Measurements from ENCODE around the gene TXNIP. TPM values are rescaled to one million over a fixed set of nuclear protein-coding genes. Genes with fewer than 3 reads are reported as not detected.

The TXNIP gene
- 274 and 291 TPM in 2 replicates for total RNA-seq

GRCh38 chr1:145996433-145997015, at the start of gene TXNIP:
TXNIP (minus strand) TSS chr1:145996579; CDS start chr1:145996266, 313 bp downstream.

GRCh38 chr1:146021622-146022402, 25.4 kb upstream of the TXNIP start, which contains the start of gene HJV:
HJV (minus strand) TSS chr1:146021735; CDS start chr1:146020231, 1,504 bp downstream.

GRCh38 chr1:145964328-145965118, 31.9 kb downstream of the TXNIP start, which contains the start of the genes ANKRD34A and POLR3GL:
ANKRD34A (minus strand) TSS chr1:145964575; CDS start chr1:145961759, 2,816 bp downstream.
POLR3GL (plus strand) TSS chr1:145964690; CDS start chr1:145974866, 10,176 bp downstream.

GRCh38 chr1:145957443-145958319, 38.7 kb downstream of the TXNIP start, which contains the start of gene LIX1L:
LIX1L (minus strand) TSS chr1:145958017; CDS start chr1:145957927, 90 bp downstream.

Other genes with a start within 250 kb of the TXNIP start
- 6.8 and 8.2 TPM in 2 replicates for gene RNF115, start 172.5 kb downstream of the TXNIP start, total RNA-seq
- 22.8 and 25.5 TPM in 2 replicates for gene POLR3C, start 172.4 kb downstream of the TXNIP start, total RNA-seq
- 0.69 and 1.4 TPM in 2 replicates for gene NUDT17, start 150.9 kb downstream of the TXNIP start, total RNA-seq
- gene PIAS3, start 137.5 kb downstream of the TXNIP start, total RNA-seq: 26.1 and 26.3 TPM in 2 replicates
- gene ANKRD35, start 110.7 kb downstream of the TXNIP start, total RNA-seq: 4.2 and 5.0 TPM in 2 replicates
- 12.8 and 13.1 TPM in 2 replicates for gene ITGA10, start 86.5 kb downstream of the TXNIP start, total RNA-seq
- 22.8 and 25.9 TPM in 2 replicates for gene PEX11B, start 77.9 kb downstream of the TXNIP start, total RNA-seq
- gene RBM8A, start 69.1 kb downstream of the TXNIP start, total RNA-seq: 115 and 134 TPM in 2 replicates
- 36.6 and 45.0 TPM in 2 replicates for gene LIX1L, start 38.6 kb downstream of the TXNIP start, total RNA-seq
- 0.39 and 0.75 TPM in 2 replicates for gene ANKRD34A, start 32.0 kb downstream of the TXNIP start, total RNA-seq
- gene POLR3GL, start 31.9 kb downstream of the TXNIP start, total RNA-seq: 10.4 and 13.9 TPM in 2 replicates
- gene HJV, start 25.2 kb upstream of the TXNIP start, total RNA-seq: not detected in 2 replicates
- 1.3 and 1.9 TPM in 2 replicates for gene NBPF10, start 148.2 kb upstream of the TXNIP start, total RNA-seq
- gene NOTCH2NLA, start 232.4 kb upstream of the TXNIP start, total RNA-seq: 18.0 and 26.3 TPM in 2 replicates